Measurements from ENCODE around the gene CDC14A.

- TF ChIP-seq POLR2A (IDR thresholded peaks at IDR 0.05): no peak
- TF ChIP-seq CTCF (IDR thresholded peaks at IDR 0.05): no peak
These were observed 3.1 kb upstream of the CDC14A start for GRCh38 chr1:100349246-100349645.

All from uterus (tissue), 2 donors.